Spleen (tissue), 7 donors: ENCODE data around the gene SIN3B.

Experiments used
- POLR2A ChIP-seq, 3 donors: fragments of 450-650 bp; IDR thresholded peaks; one replicate each; pipeline ENCODE4 v1.5.1; 2017; ENCODE audit warnings: antibody characterized with exemption in 3 of 3, mild to moderate bottlenecking in 1 of 3
- TF ChIP-seq, protein P1 (sequence below), 11 experiments: fragments of 200-600 bp in 7 of 11; fragments of 450-650 bp in 4 of 11; sonication (generic) in 4 of 11; IDR thresholded peaks in 8 of 11; conservative IDR thresholded peaks in 3 of 11; 1 replicate in 7 of 11; 2 replicates in 4 of 11; pipeline versions ENCODE4 v1.4.0 to v1.8.0; 2016 to 2021; ENCODE audit warnings: antibody characterized with exemption in 11 of 11, inconsistent platforms in 4 of 11, mild to moderate bottlenecking in 1 of 11
- donor health status: DM: no; HTN: no; CAD: no; lungs with moderate emphysema.
- donor health status: DM: no; HTN: no; CAD: no.
- donor health status: DM: no; HTN: no; CAD: no.

DNA sequence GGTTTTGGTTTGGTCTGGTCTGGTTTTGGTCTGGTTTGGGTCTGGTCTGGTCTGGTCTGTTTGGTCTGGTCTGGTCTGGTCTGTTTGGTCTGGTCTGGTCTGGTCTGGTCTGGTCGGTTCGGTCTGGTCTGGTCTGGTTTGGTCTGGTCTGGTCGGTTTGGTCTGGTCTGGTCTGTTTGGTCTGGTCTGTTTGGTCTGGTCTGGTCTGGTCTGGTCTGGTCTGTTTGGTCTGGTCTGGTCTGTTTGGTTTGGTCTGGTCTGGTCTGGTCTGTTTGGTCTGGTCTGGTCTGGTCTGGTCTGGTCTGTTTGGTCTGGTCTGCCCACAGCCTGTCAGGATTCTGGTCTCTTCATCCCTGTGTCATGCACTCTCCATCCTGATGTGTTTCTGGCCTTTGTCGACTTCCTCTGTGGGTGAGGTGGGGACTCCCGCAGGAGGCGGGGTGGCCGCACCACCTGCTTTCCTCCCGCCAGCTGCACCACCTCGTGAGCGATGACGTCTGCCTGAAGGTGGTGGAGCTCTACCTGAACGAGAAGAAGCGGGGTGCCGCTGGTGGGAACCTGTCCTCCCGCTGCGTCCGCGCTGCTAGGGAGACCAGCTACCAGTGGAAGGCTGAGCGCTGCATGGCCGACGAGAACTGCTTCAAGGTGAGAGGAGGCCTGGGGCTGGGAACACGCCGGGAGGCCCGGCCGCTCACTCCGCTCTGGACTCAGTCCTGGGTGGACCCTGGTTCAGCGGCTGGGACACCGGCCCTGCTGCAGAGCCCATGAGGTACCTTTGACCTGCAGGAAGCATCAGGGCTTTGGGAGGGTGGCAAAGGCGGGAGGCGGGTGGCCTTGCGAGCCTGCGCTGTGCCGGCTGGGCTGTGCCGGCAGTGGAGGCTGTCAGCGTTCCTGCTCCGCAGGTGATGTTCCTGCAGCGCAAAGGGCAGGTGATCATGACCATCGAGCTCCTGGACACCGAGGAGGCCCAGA is 46.7 kb downstream of the SIN3B start:
- TF ChIP-seq, protein P1, sequence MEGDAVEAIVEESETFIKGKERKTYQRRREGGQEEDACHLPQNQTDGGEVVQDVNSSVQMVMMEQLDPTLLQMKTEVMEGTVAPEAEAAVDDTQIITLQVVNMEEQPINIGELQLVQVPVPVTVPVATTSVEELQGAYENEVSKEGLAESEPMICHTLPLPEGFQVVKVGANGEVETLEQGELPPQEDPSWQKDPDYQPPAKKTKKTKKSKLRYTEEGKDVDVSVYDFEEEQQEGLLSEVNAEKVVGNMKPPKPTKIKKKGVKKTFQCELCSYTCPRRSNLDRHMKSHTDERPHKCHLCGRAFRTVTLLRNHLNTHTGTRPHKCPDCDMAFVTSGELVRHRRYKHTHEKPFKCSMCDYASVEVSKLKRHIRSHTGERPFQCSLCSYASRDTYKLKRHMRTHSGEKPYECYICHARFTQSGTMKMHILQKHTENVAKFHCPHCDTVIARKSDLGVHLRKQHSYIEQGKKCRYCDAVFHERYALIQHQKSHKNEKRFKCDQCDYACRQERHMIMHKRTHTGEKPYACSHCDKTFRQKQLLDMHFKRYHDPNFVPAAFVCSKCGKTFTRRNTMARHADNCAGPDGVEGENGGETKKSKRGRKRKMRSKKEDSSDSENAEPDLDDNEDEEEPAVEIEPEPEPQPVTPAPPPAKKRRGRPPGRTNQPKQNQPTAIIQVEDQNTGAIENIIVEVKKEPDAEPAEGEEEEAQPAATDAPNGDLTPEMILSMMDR (IDR thresholded peaks at IDR 0.05 in 8 of 11, conservative IDR thresholded peaks at IDR 0.05 in 3 of 11) = no peak
- TF ChIP-seq POLR2A (IDR thresholded peaks at IDR 0.05) = no peak
